Suprapubic skin (tissue), 4 donors: Measurements from ENCODE around the gene CATSPERD.

Experiments used
- CTCF ChIP-seq, 2 donors: fragments of 200-600 bp in 1 of 2; fragments of 450-650 bp in 1 of 2; sonication (generic) in 1 of 2; IDR thresholded peaks; one replicate each; pipeline ENCODE4 v1.5.1; 2016 to 2019; ENCODE audit warnings: antibody characterized with exemption in 2 of 2, mild to moderate bottlenecking in 1 of 2, moderate library complexity in 1 of 2
- EP300 ChIP-seq: sonication (generic); formaldehyde crosslinking; IDR thresholded peaks from one replicate; pipeline ENCODE4 v1.6.1; 2017; ENCODE audit warnings: antibody characterized with exemption
- POLR2A ChIP-seq, 2 donors: fragments of 450-650 bp; IDR thresholded peaks; one replicate each; pipeline ENCODE4 v1.6.1; 2017; ENCODE audit warnings: antibody characterized with exemption in 2 of 2, mild to moderate bottlenecking in 2 of 2, moderate library complexity in 2 of 2
- POLR2AphosphoS5 ChIP-seq, 3 donors: sonication (generic); formaldehyde crosslinking; IDR thresholded peaks; one replicate each; pipeline ENCODE4 v1.6.1; 2017; ENCODE audit warnings: antibody characterized with exemption in 3 of 3

GRCh38 chr19:5811117-5811516 is 90.7 kb downstream of the CATSPERD start:
- no peak for TF ChIP-seq CTCF (IDR thresholded peaks at IDR 0.05)
- TF ChIP-seq POLR2A (IDR thresholded peaks at IDR 0.05), result no peak
- TF ChIP-seq POLR2AphosphoS5 (IDR thresholded peaks at IDR 0.05), result no peak
- no peak for TF ChIP-seq EP300
